ENCODE data around the gene TRPM3. TPM values are rescaled to one million over a fixed set of nuclear protein-coding genes. Genes with fewer than 3 reads are reported as not detected.

TRPM3 gene
- total and polyA plus RNA-seq, 2 of the 8 experiments (the other 6 are each of a cell fraction or from before 2014, with no cell fraction given): 2.4 to 10.9 TPM

- Histone ChIP-seq H2AFZ (ENCODE audit: low read length) (no peak overlapping the region), H3K4me1 (replicated peaks in 1 of 4; ENCODE audit: control insufficient read depth in 3 of 4, insufficient read depth in 4 of 4, low read length in 3 of 4) (no peaks in the 10 kb centered on the region), H3K23ac (ENCODE audit: insufficient read length) (no peak overlapping the region), H3K56ac (replicated peaks; ENCODE audit: insufficient read length, low read depth, low read length) (no peak overlapping the region), H3K27ac (ENCODE audit: low read depth, low read length) (no peak overlapping the region), H4K20me1 (replicated peaks in 1 of 2; ENCODE audit: control insufficient read depth in 1 of 2, insufficient read depth in 2 of 2, low read length in 2 of 2) (no peaks in the 10 kb centered on the region), H2BK12ac (ENCODE audit: low read depth, low read length) (no peak overlapping the region), H2BK120ac (replicated peaks; ENCODE audit: low read depth, low read length) (no peak overlapping the region), H3K4me3 (ENCODE audit: extremely low read depth in 1 of 4, insufficient read depth in 2 of 4, low read depth in 3 of 4, low read length in 4 of 4) (no peak overlapping the region), H4K8ac (ENCODE audit: extremely low read depth, insufficient read depth, low read length) (no peak overlapping the region), H2BK5ac (ENCODE audit: low read depth, low read length) (no peak overlapping the region), H2BK20ac (ENCODE audit: low read length) (no peak overlapping the region), H4K91ac (replicated peaks; ENCODE audit: insufficient read length, low read length) (no peak overlapping the region), H3K9me3 (ENCODE audit: insufficient read depth in 2 of 2, low read depth in 1 of 2, low read length in 1 of 2) (no peaks in the 10 kb centered on the region), H3K79me1 (ENCODE audit: low read depth, low read length) (no peaks in the 10 kb centered on the region), H4K5ac (ENCODE audit: insufficient read length, low read depth, low read length) (no peak overlapping the region), H3K14ac (ENCODE audit: insufficient read length) (no peak overlapping the region), H3K79me2 (ENCODE audit: control insufficient read depth in 1 of 2, insufficient read depth in 2 of 2, low read length in 2 of 2) (no peaks in the 10 kb centered on the region), H2BK15ac (ENCODE audit: low read length) (no peak overlapping the region), H3K9ac (replicated peaks in 1 of 4; ENCODE audit: extremely low read depth in 1 of 4, low read depth in 3 of 4, low read length in 3 of 4) (no peak overlapping the region), H3K4me2 (ENCODE audit: insufficient read depth in 1 of 2, low read depth in 2 of 2, low read length in 2 of 2) (no peak overlapping the region), H3K27me3 (replicated peaks in 1 of 4; ENCODE audit: control insufficient read depth in 3 of 4, extremely low read depth in 1 of 4, insufficient read depth in 3 of 4, low read length in 3 of 4) (no peaks in the 10 kb centered on the region), H3K18ac (ENCODE audit: extremely low read depth, low read length) (no peak overlapping the region), H3K4ac (replicated peaks; ENCODE audit: insufficient read length, low read depth, low read length) (no peak overlapping the region), H2AK5ac (ENCODE audit: low read depth, low read length) (no peak overlapping the region), H3K23me2 (ENCODE audit: low read depth, low read length) (no peaks in the 10 kb centered on the region), H3K36me3 (ENCODE audit: control insufficient read depth in 2 of 4, insufficient read depth in 4 of 4, low read length in 3 of 4) (no peaks in the 10 kb centered on the region)
- DNase-seq (ENCODE audit: low read depth in 1 of 2, low spot score in 2 of 2) (no peak), FAIRE-seq (no peak)
- no CpG with 5 or more reads among the region's 1 CpG for WGBS, 2 experiments (ENCODE audit: extremely low coverage in 1 of 2, insufficient coverage in 1 of 2, insufficient read length in 1 of 2, insufficient replicate concordance in 2 of 2, low coverage in 1 of 2, low lambda C conversion rate in 2 of 2, missing lambda C conversion rate in 1 of 2)
- TF ChIP-seq PHF8 (conservative IDR thresholded peaks at IDR 0.05; ENCODE audit: low read depth, low read length) (no peak), SP1 (IDR thresholded peaks at IDR 0.05; ENCODE audit: low read depth, low read length) (no peak), SP2 (IDR thresholded peaks at IDR 0.05; ENCODE audit: low read length) (no peak), NRF1 (IDR thresholded peaks at IDR 0.05; ENCODE audit: low read depth, low read length) (no peak), NANOG (IDR thresholded peaks at IDR 0.05; ENCODE audit: insufficient read depth, low read depth, low read length, poor library complexity, severe bottlenecking) (no peak), POU5F1 (IDR thresholded peaks at IDR 0.05; ENCODE audit: low read depth, low read length) (no peak)
- ChIA-PET CTCF (ENCODE audit: partially characterized antibody) (no interaction called here), POLR2A (ENCODE audit: partially characterized antibody) (interaction anchor here (0.6 kb wide), 2 partner anchors 8 to 610 kb away, joined by 3 to 4 read pairs; no protein-coding TSS in a partner anchor)
Observed at GRCh38 chr9:70673844-70674243, 447.6 kb downstream of the TRPM3 start.

Measured in H1 (cell line).